GM18526 (cell line): ENCODE measurements around the gene B3GLCT.

ENCODE experiments used
- POLR2A ChIP-seq: IDR thresholded peaks from 3 replicates; pipeline ENCODE4 v1.6.1; 2011; ENCODE audit not compliant: insufficient read length; ENCODE audit errors: extremely low read depth

Gene B3GLCT

GRCh38 chr13:31374682-31375081 is 174.9 kb downstream of the B3GLCT start:
- no peak for TF ChIP-seq POLR2A

DNA sequence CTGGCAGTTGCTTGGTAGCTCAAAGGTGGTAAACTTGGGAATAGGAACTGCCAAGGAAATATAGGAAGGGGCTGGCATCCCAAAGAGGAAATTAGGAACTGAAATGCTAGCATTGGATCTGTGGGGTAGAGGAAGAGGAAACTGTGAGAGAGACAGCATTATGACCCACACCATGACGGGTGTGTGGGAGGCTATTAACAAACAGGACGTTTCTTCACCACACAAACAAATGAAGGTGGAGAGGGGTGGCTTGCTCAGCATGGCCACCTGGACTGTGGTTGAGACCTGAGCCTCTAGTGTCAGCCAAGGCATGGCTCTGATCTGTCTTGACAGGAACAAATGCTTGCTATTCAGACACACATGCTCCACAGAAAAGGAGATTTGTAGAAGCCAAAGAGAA is 178.2 kb downstream of the B3GLCT start:
- no peak for TF ChIP-seq POLR2A

- TF ChIP-seq POLR2A, result no peak
These were observed 180.9 kb downstream of the B3GLCT start for GRCh38 chr13:31380715-31381114.
